ENCODE results near the gene SRCIN1. TPM values are rescaled to one million over a fixed set of nuclear protein-coding genes. Genes with fewer than 3 reads are reported as not detected.
"Not testable (repeated sequence)": the region's sequence is repeated elsewhere in the genome, so short reads cannot be mapped to it uniquely, and the experiment has no call there.

Gene SRCIN1
- total RNA-seq, 1 donor from 2014 or later, result 2.4 TPM

- peak; percentile 38 for DNase-seq (ENCODE audit: low spot score)
Measured at GRCh38 chr17:38509772-38510420, 95.9 kb downstream of the SRCIN1 start.

- DNase-seq (ENCODE audit: low spot score), result peak; percentile 91
Measured at GRCh38 chr17:38508954-38509771, 96.6 kb downstream of the SRCIN1 start.

DNA sequence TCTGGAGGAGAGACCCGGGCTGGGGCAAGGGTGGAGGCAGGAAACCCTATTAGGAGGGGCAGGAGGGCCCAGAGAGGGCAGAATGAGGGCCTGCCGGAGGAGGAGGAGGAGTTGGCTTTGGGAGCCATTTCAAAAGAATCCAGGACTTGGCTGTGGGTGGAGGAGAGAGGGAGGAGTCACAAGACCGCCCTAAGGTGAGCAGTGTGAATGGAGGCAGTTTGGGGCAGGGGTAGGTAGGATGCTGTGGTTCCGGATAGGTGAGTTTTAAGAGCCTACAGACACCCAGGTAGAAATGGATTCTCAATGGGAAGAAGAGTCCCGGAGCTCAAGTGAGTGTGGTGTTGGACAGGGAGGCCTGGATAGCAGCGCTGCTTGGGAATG is 97.2 kb downstream of the SRCIN1 start:
- DNase-seq (ENCODE audit: low spot score), result no peak

- DNase-seq (ENCODE audit: low spot score), result no peak
Measured at GRCh38 chr17:38507921-38508569, 97.7 kb downstream of the SRCIN1 start.

GRCh38 chr17:38507436-38507835 is 98.3 kb downstream of the SRCIN1 start:
- DNase-seq (ENCODE audit: low spot score), result no peak

DNA sequence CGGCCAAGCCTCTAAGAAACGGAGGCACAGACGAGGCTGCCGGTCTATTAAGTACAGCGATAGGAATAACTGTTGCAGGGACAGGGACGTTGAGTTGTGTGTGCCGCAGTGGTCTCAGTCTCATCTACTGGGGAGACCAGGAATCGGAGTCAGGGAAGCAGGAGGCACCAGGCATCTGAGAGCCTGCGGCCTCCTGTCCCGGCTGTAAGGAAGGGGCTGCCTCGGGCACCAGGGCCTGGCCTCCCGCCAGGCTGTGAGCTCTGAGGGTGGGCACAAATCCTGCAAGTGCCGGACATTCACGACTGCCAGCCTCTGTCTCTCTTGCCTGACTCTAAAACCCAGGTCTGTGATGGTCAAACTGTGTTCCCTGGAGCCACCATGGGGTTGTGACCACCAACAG is 101.5 kb downstream of the SRCIN1 start:
- DNase-seq (ENCODE audit: low spot score), result no peak

DNA sequence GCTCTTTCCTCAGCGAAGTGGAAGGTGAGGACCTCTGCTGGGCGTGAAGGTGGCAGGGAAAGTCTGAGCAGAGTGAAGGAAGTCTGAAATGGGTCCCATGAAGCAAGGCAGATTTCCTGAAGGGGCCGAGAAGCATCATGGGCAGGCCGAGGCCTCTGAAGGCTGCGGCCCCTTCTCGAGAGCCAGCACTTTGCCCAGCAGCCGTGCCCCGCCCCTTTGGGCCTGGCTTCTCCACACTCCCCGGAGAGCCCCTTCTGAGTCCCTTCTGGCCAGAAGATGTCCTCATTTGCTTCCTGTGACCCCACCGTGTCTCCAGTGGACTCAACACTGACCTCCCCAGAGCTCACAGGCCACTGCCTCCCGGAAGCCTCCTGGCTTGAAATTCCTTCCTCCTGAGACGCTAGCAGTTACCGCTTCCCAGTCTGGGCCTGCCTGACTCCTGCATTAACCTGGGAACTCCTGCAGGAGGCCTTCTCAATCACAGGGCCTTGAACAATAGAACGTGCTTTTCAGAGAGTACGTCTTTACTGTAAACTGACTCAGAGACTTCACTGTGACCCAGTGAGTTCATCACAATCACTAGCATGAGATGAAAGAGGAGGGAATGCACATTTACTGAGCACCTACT is 102.4 kb downstream of the SRCIN1 start:
- not testable (repeated sequence) for DNase-seq (ENCODE audit: low spot score)

GRCh38 chr17:38501718-38502117 is 104.0 kb downstream of the SRCIN1 start:
- DNase-seq (ENCODE audit: low spot score), result not testable (repeated sequence)

GRCh38 chr17:38499230-38499629 is 106.5 kb downstream of the SRCIN1 start:
- DNase-seq (ENCODE audit: low spot score), result not testable (repeated sequence)

DNA sequence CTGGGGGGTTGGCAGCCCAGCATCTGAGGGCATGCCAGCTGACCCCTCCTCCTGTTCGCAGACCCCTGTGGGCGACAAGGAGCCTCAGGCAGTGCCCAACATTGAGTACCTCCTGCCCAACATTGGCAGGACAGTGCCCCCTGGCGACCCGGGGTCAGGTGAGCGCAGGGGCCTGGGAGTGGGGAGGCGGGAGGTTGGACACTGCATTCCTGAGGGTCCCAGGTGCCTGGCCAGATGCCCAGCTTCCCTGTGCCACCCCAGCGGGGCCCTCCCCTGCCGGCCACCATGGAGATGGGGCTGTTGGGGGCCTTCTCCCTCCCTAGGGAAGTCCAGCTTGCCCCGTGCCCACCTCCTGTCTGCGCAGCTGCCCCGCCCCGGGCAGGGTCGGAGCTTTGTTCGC is 107.4 kb downstream of the SRCIN1 start:
- DNase-seq (ENCODE audit: low spot score), result no peak

GRCh38 chr17:38497656-38498055 is 108.1 kb downstream of the SRCIN1 start:
- not testable (repeated sequence) for DNase-seq (ENCODE audit: low spot score)

- DNase-seq (ENCODE audit: low spot score), result not testable (repeated sequence)
Measured at GRCh38 chr17:38494152-38494551, 111.6 kb downstream of the SRCIN1 start.

- DNase-seq (ENCODE audit: low spot score), result peak; percentile 86
Measured at GRCh38 chr17:38492067-38493040, 113.4 kb downstream of the SRCIN1 start.

GRCh38 chr17:38491346-38492066 is 114.2 kb downstream of the SRCIN1 start:
- DNase-seq (ENCODE audit: low spot score), result not testable (repeated sequence)

DNA sequence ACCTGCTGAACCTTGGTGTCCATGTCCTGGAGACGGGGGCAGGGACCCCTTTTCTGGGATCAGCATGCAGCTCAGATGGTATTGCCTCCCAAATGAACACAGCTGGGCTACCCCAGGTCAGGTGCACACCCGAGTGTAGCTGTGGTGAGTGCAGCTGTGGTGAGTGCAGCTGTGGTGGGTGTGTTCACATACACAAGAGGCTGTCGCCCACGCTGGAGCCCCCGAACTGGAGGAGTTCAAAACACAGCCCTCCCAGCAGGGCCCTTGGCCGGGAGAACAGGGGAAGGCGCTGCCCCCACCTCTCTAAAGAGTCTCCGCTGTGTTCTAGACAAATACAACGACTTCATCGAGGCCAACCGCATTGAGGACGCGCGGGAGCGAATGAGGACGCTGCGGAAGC is 116.0 kb downstream of the SRCIN1 start:
- DNase-seq (ENCODE audit: low spot score), result not testable (repeated sequence)

GRCh38 chr17:38485681-38486298 is 120.0 kb downstream of the SRCIN1 start:
- DNase-seq (ENCODE audit: low spot score), result not testable (repeated sequence)

GRCh38 chr17:38485146-38485468 is 120.6 kb downstream of the SRCIN1 start:
- DNase-seq (ENCODE audit: low spot score), result no peak

DNA sequence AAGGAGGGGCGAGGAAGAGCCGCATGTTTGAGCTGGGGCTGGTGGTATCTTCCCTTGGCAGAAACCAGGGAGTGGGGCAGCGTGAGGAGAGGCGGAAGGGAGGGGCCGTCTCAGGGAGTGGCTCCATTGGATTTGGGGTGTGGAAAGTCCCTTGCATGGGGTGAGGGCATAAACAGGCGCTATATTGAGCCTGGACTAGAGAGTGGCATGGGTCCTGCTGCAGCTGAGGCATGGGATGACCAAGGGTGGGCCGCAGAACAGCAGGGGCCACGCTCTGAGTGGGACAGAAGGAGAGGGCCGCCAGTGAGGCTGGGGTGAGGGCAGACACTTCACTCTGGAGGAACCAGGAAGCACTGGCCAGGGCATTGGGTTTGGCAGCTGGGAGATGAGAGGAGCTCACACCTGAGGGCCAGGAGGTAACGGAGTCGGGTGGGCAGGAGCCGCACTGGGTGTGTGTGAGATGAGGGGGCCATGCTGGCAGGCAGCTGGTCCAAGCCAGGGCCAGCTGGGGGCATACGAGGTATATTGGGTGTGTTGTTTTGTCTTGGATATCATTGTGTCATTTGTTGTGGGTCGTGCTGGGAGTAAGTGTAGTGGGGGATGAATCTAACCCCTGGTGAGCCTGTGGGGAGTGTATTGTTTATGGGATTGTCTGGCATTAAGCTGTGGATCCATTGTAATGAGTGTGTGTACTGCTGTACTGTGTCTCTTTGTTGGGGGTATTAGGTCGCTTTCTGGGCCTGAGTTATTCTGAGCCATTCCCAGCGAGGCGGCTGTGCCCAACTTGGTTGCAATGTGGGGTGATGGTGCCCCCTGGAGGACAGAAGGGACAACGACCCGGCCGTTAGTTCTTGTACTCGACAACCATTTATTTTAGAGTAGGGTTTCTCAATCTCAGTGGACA is 121.3 kb downstream of the SRCIN1 start:
- peak; percentile 78 for DNase-seq (ENCODE audit: low spot score)

GRCh38 chr17:38482700-38483043 is 123.1 kb downstream of the SRCIN1 start:
- DNase-seq (ENCODE audit: low spot score), result not testable (repeated sequence)
